HG03558 (cell line): ENCODE measurements around the gene GOLGA8B.
"Not testable (repeated sequence)": the region's sequence is repeated elsewhere in the genome, so short reads cannot be mapped to it uniquely, and the experiment has no call there.

Experiments
- ATAC-seq: cut with Tn5 transposase; IDR thresholded peaks from one replicate; pipeline ENCODE4 v1.9.1; 2021; ENCODE audit warnings: moderate number of reproducible peaks; ENCODE audit not compliant: unreplicated experiment; ENCODE audit errors: extremely low read depth

The GOLGA8B gene

DNA sequence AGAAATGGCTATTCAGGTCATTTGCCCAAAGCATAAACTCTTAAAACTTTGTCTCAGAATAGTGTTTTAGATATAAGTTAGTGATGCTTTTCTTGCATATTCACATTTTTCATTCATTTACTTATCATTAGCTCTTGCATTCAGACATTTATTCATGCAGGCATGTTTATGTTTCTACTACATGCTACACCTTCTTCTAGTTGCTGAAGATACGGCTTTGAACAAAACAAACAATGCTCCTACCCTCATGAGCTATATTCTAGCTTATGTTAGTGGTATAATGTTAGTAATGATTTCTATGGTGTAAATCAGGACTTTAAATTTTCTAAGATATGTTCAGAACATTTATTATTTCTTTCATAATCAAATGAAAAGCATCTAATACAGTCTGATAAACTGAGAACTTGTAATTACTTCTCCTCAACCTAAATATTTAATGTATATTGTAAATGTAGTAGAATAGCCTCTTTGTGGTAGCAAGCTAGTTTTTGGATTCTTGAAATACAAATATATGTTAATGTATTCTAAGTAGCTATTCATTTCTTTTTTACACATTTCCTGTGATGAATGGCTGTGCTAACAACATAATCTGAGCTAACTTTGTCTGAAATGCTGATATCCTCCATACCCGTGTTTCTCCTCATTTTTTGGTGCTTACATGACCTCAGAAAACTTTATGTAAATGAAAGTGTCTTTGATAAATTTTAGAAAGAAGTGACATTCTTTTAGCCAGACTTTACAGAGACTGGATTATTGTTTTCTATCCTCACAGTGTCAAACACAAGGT is 15.5 kb upstream of the GOLGA8B start:
- no peak for ATAC-seq

DNA sequence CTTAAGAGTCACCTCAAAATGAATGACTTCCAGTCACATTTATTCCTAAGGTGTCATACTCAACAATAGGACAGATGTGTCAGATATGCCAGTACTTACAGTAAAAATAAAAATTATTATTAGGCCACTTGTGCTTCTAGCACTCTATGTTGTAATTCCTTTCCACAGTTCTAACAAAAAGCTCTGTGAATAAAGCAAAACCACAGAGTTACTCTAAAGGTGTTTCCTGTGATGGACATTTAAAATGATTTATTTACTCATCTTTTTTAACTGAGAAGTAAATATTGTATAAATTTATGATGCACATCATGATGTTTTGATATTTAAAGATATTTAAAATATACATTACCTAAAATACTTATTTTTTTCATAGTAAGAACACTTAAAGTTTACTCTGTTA is 13.9 kb upstream of the GOLGA8B start:
- no peak for ATAC-seq

DNA sequence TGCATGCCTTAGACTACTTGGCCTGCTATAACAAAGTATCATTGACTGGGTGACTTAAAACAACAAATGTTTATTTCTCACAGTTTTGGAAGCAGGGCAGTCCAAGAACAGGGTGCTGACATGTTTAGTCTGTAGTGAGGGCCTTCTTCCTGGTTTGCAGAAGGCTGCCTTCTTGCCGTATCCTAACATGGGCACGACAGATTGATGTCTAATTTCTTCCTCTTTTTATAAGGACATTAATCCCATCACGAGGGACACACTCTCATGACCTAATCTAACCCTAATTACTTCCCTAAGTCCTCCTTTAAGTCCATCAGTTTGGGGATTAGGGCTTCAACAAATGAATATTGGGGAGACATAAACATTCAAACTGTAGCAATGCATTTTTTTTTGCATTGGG is 10.9 kb upstream of the GOLGA8B start:
- no peak for ATAC-seq

DNA sequence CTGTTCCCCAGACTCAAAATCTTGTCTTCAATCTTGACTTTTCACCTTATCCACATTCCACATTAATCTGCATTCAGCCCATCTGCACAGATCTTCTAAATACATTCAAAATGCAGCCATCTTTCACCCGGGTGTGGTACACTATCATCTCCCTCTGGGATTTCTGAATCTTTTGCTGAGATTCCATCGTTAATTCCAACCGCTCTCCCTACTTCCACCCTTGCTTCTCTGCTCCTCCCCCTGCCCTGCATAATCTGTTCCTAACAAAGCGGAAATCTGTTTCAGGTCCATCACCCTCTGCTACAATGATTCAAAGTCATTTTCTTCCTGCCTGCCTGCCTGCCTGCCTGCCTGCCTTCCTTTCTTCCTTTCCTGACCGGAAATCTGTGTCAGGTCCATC is 7.9 kb upstream of the GOLGA8B start:
- no peak for ATAC-seq

GRCh38 chr15:34588046-34588674 is 4.7 kb upstream of the GOLGA8B start:
- no peak for ATAC-seq

DNA sequence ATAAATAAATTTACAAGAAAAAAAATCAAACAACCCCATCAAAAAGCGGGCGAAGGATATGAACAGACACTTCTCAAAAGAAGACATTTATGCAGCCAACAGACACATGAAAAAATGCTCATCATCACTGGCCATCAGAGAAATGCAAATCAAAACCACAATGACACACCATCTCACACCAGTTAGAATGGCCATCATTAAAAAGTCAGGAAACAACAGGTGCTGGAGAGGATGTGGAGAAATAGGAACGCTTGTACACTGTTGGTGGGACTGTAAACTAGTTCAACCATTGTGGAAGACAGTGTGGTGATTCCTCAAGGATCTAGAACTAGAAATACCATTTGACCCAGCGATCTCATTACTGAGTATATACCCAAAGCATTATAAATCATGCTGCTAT is 2.5 kb upstream of the GOLGA8B start:
- ATAC-seq, result not testable (repeated sequence)

GRCh38 chr15:34584996-34585395 is 1.5 kb upstream of the GOLGA8B start:
- ATAC-seq, result no peak

DNA sequence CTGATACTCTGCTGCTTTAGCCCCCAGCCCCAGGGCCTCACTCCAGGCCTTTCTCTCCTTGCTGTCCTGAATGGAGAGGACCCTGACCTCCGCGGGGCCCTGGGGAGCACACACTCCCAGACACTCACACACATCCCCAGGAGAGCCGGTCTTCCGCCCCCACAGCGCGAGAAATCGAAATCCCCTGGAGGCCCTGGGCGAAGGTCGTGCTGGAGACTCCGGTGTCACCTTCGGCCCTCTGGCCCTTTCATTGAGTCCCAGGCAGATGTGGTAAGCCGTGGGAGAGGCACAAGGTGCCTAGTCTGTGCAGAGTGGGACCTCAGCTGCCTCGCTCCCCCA is 848 bp upstream of the GOLGA8B start:
- ATAC-seq, result no peak

DNA sequence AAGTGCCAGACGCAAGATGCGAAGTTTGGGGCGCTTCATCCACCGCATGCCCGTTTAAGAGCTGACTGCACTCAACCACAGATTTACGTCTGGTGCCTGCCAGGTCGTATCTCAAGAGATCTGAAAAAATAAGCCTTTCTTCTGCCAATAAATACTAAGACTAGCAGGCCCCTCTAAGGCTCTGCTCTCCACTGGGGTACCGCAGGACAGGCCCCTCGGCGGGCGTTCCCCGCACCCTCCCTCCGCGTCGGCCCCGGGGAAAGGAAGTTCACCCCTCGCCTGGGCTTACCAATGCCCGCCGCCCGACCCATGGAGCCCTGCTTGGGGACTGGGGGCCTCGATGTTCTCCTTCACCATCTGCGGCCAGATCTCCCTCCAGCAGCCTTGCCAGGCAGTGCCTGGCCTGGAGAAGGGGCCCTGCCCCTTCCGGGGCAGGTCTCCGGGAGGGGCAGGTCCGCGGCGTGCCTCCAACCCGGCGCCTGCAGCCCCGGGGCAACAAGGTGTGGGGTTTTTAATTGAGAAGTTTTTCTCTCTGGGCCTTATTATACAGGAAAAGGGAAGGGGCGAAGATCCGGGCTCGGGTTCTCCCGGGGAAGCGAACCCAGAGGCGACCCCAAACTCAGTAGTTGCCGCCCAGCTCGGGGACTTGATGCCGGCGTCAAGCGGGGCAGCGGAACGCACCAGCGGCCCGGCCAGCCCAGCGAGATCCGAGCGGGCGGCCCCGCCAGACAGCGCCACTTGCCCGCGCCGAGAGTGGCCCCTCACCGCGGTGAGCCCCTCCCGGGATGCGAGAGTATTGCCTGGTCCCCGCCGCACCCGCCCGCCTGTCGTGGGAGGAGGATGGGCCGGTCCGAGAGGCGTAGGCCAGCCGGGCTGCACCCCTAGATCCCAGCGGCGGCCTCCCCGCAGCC is 735 bp downstream of the GOLGA8B start:
- ATAC-seq, result no peak

DNA sequence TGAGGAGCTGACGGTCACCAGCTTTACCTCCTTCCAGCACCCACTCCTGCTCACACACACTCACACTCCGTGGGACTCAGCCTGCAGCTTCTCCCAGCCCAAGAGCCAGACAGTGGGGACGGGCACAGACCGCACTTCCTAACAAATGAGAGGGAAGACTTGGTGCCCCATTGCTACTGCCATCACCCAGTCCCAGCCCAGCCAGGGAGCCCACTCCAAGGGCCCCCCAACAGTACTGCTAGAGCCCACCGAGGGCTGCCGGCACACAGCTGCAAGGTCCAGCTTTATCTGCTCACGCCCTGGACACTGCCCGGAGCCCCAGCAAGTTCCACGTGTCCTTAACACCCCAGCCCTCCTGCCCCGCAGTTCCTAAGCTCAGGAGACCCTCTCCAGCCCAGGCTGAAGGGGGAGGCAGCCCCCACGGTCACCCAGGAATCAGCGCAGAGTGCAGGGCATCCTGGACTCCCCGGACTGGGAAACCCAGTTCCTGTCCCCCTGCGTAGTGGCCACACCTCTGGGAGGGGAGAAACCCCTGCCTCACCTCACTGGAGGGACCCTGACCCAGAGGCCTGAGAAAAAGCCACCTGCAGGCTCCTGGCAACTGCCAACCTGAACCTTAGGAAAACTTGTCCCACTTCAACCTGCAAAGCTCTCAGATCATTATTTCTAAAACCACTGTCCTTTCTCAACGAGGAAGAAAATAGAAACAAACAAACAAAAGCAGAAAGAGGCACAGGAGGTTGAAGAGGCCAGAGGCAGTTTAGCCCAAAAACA is 1.6 kb downstream of the GOLGA8B start:
- not testable (repeated sequence) for ATAC-seq

GRCh38 chr15:34581043-34581365 is 2.4 kb downstream of the GOLGA8B start:
- ATAC-seq, result no peak

- ATAC-seq, result not testable (repeated sequence)
Observed at GRCh38 chr15:34580251-34581042, 3.0 kb downstream of the GOLGA8B start.

DNA sequence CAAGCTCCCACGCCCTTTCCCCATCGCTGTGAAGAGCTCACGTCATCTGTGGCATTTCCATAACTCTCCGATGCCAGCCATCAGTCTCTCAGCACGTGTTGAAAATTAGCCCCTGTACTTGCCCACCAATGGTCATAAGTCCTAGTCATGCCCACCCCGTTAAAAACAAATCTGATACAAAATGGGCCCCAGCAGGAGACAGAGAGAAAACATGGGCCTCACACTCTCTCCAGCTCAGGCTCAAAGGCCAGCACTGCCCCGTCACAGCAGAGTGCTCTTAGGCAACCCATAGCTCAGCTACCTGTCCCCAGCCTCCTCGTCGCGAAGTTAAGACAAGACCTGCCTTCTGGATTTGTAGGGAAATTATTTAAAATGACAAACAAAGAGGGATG is 5.2 kb downstream of the GOLGA8B start:
- no peak for ATAC-seq

GRCh38 chr15:34577658-34578282 is 5.7 kb downstream of the GOLGA8B start:
- ATAC-seq, result not testable (repeated sequence)

GRCh38 chr15:34575035-34575434 is 8.4 kb downstream of the GOLGA8B start:
- not testable (repeated sequence) for ATAC-seq

DNA sequence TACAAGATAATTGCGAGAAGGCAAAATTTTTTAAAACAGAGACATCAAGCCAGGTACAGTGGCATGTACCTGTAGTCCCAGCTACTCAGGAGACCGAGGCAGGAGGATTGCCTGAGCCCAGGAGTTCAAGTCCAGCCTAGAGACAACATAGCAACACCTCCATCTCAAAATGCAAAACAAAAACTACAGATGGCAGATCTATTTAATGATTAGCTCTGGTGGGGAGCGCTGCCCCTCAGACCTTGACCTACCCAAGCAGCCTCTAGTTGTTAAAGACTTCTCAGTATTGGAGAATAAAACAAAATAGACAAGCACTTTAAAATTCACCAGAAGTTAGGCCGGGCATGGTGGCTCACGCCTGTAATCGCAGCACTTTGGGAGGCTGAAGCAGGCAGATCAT is 10.5 kb downstream of the GOLGA8B start:
- ATAC-seq, result not testable (repeated sequence)

- not testable (repeated sequence) for ATAC-seq
Observed at GRCh38 chr15:34572019-34572641, 11.3 kb downstream of the GOLGA8B start.

GRCh38 chr15:34569670-34570396 is 13.6 kb downstream of the GOLGA8B start:
- ATAC-seq, result not testable (repeated sequence)
